Astrocyte of the spinal cord (primary cell): ENCODE results near the gene CCL18.
A peak's percentile ranks its signal among the peaks of the same experiment; 100 is the strongest.
"Not testable (repeated sequence)": the region's sequence is repeated elsewhere in the genome, so short reads cannot be mapped to it uniquely, and the experiment has no call there.

Source experiments
- DNase-seq: peaks from one replicate; pipeline ENCODE4 v3.0.0; 2011; ENCODE audit warnings: low read depth, low spot score
- H3K4me3 ChIP-seq: 2 replicates; pipeline ENCODE4 v1.5.1; 2011; ENCODE audit warnings: low read depth, mild to moderate bottlenecking, low read length, moderate library complexity
- in situ Hi-C: cut with HindIII; loops from 2 replicates; pipeline ENCODE4 v1.10.0; 2017; ENCODE audit warnings: low sequenced_read_pairs
- TF ChIP-seq, protein P1 (sequence below): IDR thresholded peaks from 2 replicates; pipeline ENCODE4 v1.5.1; 2012; ENCODE audit warnings: low read depth, mild to moderate bottlenecking, low read length, inconsistent platforms

Gene CCL18

DNA sequence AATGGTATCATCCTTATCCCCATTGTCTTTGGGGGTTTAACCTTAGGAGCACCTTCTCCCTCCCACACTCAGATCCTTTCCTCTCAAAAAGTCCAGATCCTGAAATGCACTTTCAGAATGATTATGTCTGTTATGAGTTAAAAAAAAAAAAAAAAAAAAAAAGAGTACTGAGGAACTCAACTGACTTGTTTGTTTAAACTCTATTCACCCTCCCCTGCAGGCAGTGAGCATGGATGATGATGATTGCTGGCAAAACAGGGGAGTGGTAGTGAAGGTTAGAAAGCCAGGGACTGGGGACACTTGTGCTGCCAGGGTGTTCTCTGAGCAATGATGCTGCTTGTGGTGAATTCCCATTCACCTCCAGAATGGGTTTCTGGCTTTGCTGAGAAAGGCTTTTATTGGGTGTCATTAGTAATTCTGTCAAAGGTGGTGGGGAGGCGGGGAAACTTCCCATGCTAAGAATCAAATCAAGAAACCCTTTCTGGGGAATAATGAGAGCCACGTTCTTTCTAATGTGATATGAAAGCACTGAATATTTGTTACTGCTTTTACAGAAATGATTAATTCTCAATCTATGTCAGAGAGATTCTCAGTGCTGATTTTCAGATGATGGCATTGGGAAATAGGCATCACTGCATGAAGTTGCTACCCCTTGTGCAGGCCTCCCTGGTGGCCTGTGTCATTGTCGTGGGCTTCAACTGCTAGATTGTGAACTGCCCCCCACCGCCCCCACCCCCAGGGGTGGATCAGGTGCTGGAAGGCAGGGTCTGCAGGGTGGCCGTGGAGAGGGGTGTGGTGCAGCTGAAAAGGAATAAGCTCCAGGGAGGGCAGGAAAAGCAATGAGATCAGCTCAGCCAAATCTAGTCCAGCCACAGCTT is 53.7 kb downstream of the CCL18 start:
- in situ Hi-C loops = no loop called here
- DNase-seq = peak; percentile 17
- TF ChIP-seq, protein P1, sequence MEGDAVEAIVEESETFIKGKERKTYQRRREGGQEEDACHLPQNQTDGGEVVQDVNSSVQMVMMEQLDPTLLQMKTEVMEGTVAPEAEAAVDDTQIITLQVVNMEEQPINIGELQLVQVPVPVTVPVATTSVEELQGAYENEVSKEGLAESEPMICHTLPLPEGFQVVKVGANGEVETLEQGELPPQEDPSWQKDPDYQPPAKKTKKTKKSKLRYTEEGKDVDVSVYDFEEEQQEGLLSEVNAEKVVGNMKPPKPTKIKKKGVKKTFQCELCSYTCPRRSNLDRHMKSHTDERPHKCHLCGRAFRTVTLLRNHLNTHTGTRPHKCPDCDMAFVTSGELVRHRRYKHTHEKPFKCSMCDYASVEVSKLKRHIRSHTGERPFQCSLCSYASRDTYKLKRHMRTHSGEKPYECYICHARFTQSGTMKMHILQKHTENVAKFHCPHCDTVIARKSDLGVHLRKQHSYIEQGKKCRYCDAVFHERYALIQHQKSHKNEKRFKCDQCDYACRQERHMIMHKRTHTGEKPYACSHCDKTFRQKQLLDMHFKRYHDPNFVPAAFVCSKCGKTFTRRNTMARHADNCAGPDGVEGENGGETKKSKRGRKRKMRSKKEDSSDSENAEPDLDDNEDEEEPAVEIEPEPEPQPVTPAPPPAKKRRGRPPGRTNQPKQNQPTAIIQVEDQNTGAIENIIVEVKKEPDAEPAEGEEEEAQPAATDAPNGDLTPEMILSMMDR = no peak
- no peak overlapping the region for H3K4me3 ChIP-seq

DNA sequence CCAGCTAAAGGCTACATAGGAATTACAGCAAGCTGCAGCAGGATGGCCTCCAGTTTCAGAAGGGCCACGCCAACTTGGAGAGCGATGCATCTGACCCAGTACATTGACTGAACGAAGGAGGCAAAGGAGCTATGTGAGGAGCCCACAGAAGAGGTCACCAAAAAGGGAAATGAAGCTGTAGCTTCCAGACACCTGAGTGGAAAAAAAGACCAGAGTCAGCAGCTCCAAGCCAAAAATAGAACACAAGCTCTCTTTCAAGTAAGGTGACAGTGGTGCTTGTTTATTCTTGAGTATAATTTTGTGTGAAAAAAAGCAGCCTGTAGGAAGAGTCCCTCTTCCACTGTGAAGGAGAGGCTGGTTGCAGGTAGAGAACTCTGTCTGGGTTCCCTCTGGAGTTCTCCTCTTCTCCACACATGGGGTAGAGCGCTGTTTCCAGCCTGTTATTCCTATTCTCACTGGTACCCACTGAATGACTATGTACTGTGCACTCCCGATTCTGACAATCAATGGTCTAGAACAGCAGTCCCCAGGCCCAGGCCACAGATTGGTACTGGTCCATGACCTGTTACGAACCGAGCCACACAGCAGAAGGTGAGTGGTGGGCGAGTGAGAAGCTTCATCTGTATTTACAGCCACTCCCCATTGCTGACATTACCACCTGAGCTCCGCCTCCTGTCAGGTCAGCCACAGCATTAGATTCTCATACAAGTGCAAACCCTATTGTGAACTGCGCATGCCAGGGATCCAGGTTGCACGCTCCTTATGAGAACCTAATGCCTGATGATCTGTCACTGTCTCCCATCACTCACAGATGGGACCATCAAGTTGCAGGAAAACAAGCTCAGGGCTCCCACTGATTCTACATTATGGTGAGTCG is 54.6 kb downstream of the CCL18 start:
- TF ChIP-seq, protein P1 = no peak
- no peak for DNase-seq
- in situ Hi-C loops = no loop called here
- no peak overlapping the region for H3K4me3 ChIP-seq

DNA sequence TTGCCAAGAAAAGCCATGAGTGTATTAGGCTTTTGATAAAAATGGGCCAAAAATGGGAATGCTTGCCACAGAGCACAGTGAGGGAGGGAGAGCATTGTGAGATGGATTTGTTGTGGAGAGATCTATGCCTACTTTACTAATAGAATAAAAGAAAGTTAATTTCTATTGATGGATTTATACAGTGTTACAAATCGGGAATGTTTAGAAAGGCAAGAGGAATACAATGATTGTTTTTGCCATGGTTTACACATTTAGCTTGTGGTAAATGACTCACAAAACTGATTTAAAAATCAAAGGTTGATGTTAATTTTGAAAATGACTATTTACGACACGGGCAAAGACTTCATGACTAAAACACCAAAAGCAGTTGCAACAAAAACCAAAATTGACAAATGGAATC is 56.1 kb downstream of the CCL18 start:
- peak; percentile 67 for DNase-seq
- H3K4me3 ChIP-seq = no peak overlapping the region
- TF ChIP-seq, protein P1 = no peak
- in situ Hi-C loops = no loop called here

DNA sequence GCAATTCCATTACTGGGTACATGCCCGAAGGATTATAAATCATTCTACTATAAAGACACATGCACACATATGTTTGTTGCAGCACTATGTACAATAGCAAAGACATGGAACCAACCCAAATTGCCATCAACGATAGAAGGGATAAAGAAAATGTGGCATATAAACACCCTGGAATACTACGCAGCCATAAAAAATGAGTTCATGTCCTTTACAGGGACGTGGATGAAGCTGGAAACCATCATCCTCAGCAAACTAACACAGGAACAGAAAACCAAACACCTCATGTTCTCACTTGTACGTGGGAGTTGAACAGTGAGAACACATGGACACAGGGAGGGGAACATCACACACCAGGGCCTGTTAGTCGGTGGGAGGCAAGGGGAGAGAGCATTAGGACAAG is 57.0 kb downstream of the CCL18 start:
- H3K4me3 ChIP-seq, DNase-seq, in situ Hi-C loops: not testable (repeated sequence)
